ENCODE measurements around the gene WDR20.
"Not testable (repeated sequence)": the region's sequence is repeated elsewhere in the genome, so short reads cannot be mapped to it uniquely, and the experiment has no call there.

The WDR20 gene

DNA sequence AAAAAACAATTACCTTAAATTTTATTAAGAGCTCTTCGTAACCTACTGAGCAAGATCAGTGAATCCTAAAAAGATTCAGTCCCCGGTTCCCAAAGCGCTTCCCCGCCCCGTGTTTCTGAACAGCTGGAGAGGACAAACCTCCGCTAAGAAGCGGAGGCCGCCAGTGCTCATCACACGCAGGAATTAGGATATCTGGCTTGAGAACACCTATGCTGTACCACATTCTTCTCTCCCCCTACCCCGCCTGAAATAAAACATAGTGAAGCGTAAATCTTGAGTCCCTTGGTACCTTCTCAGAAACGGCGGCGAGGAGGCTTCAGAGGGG, 774 bp upstream of the WDR20 start:
- peaks cover 1 to 29% (median 19%) of the 10 kb centered on the region in 11 experiments; a peak in 20 of 22 replicates for H3K36me3 ChIP-seq
- peak overlapping the region in 10 of 11 experiments; percentile 86 to 94 (median 90); a peak in 21 of 22 replicates for H3K27ac ChIP-seq
- no peaks in the 10 kb centered on the region for H3K9me3 ChIP-seq (replicated peaks in 1 of 11)
- peaks cover 16 to 39% (median 33%) of the 10 kb centered on the region in 11 experiments; a peak in 18 of 22 replicates for H4K20me1 ChIP-seq
- H3K4me3 ChIP-seq, result peak overlapping the region; percentile 91 to 99 (median 96)
- H3K4me1 ChIP-seq, result peaks cover 8 to 34% (median 27%) of the 10 kb centered on the region in 10 experiments
- peak overlapping the region; percentile 70 to 87 (median 79) for H3K4me2 ChIP-seq
- peak overlapping the region; percentile 93 to 98 (median 95) for H3K9ac ChIP-seq
- no peak for TF ChIP-seq Cebpa-rat (IDR thresholded peaks at IDR 0.05)
- H3K27me3 ChIP-seq, result no peaks in the 10 kb centered on the region

GRCh38 chr14:102140027-102140749, 491 bp downstream of the WDR20 start:
- Histone ChIP-seq H3K9ac (peak overlapping the region; percentile 93 to 98 (median 95)), H3K4me1 (peaks cover 8 to 34% (median 27%) of the 10 kb centered on the region in 10 experiments), H3K4me3 (peak overlapping the region; percentile 91 to 99 (median 96)), H3K27me3 (no peaks in the 10 kb centered on the region), H3K27ac (peak overlapping the region; percentile 86 to 94 (median 90)), H3K4me2 (peak overlapping the region; percentile 87 to 96 (median 89)), H4K20me1 (peaks cover 27 to 52% (median 46%) of the 10 kb centered on the region in 11 experiments; a peak in 20 of 22 replicates), H3K9me3 (replicated peaks in 1 of 11) (no peaks in the 10 kb centered on the region), H3K36me3 (peaks cover 8 to 31% (median 24%) of the 10 kb centered on the region in 11 experiments; a peak in 19 of 22 replicates)
- TF ChIP-seq Cebpa-rat (IDR thresholded peaks at IDR 0.05), result no peak

- Histone ChIP-seq H3K27ac (peak overlapping the region; percentile 86 to 94 (median 90)), H3K4me3 (peak overlapping the region; percentile 91 to 99 (median 96)), H3K4me2 (peak overlapping the region; percentile 87 to 96 (median 89)), H3K9ac (peak overlapping the region; percentile 93 to 98 (median 95)), H3K27me3 (no peaks in the 10 kb centered on the region), H4K20me1 (peaks cover 32 to 57% (median 52%) of the 10 kb centered on the region in 11 experiments; a peak in 21 of 22 replicates), H3K4me1 (peaks cover 8 to 34% (median 27%) of the 10 kb centered on the region in 10 experiments), H3K36me3 (peaks cover 8 to 37% (median 29%) of the 10 kb centered on the region in 11 experiments; a peak in 20 of 22 replicates), H3K9me3 (replicated peaks in 1 of 11) (no peaks in the 10 kb centered on the region)
- no peak for TF ChIP-seq Cebpa-rat (IDR thresholded peaks at IDR 0.05)
Measured at GRCh38 chr14:102140750-102141145, 1.1 kb downstream of the WDR20 start.

GRCh38 chr14:102141797-102142196, 2.1 kb downstream of the WDR20 start:
- H3K4me2 ChIP-seq, result peak overlapping the region in 10 of 11 experiments; percentile 87 to 95 (median 88); a peak in 15 of 22 replicates
- no peaks in the 10 kb centered on the region for H3K9me3 ChIP-seq (replicated peaks in 1 of 11)
- peaks cover 42 to 68% (median 62%) of the 10 kb centered on the region in 11 experiments; a peak in 21 of 22 replicates for H4K20me1 ChIP-seq
- peaks cover 8 to 47% (median 38%) of the 10 kb centered on the region in 11 experiments; a peak in 21 of 22 replicates for H3K36me3 ChIP-seq
- peak overlapping the region in 3 of 11 experiments; percentile 95 to 97 (median 96); a peak in 4 of 22 replicates for H3K9ac ChIP-seq
- no peak for TF ChIP-seq Cebpa-rat (IDR thresholded peaks at IDR 0.05)
- H3K27ac ChIP-seq, result no peak overlapping the region
- H3K27me3 ChIP-seq, result no peaks in the 10 kb centered on the region
- peak overlapping the region in 4 of 10 experiments; percentile 91 to 99 (median 97); a peak in 6 of 20 replicates for H3K4me3 ChIP-seq
- H3K4me1 ChIP-seq, result peaks cover 8 to 34% (median 27%) of the 10 kb centered on the region in 10 experiments

- H4K20me1 ChIP-seq, result peaks cover 71 to 99% (median 93%) of the 10 kb centered on the region in 11 experiments; a peak in 21 of 22 replicates
- peaks cover 14 to 63% (median 49%) of the 10 kb centered on the region in 11 experiments; a peak in 21 of 22 replicates for H3K36me3 ChIP-seq
- H3K27me3 ChIP-seq, result no peaks in the 10 kb centered on the region
- peaks cover 8 to 25% (median 20%) of the 10 kb centered on the region in 10 experiments for H3K4me1 ChIP-seq
- H3K4me2 ChIP-seq, result no peak overlapping the region; a peak in 1 of 22 replicates
- H3K4me3 ChIP-seq, result no peak overlapping the region
- TF ChIP-seq Cebpa-rat (IDR thresholded peaks at IDR 0.05), result no peak
- no peak overlapping the region for H3K27ac ChIP-seq
- no peak overlapping the region for H3K9ac ChIP-seq
- no peaks in the 10 kb centered on the region for H3K9me3 ChIP-seq (replicated peaks in 1 of 11)
Measured at GRCh38 chr14:102144914-102145313, 5.2 kb downstream of the WDR20 start.

- Histone ChIP-seq H3K9me3 (replicated peaks in 1 of 11) (no peaks in the 10 kb centered on the region), H3K27ac (no peak overlapping the region), H4K20me1 (peaks cover 75 to 100% (median 97%) of the 10 kb centered on the region in 11 experiments; a peak in 21 of 22 replicates), H3K9ac (no peak overlapping the region), H3K4me2 (no peak overlapping the region), H3K4me1 (peaks cover 8 to 25% (median 20%) of the 10 kb centered on the region in 10 experiments), H3K4me3 (no peak overlapping the region), H3K36me3 (peaks cover 14 to 63% (median 52%) of the 10 kb centered on the region in 11 experiments; a peak in 21 of 22 replicates), H3K27me3 (no peaks in the 10 kb centered on the region)
- no peak for TF ChIP-seq Cebpa-rat (IDR thresholded peaks at IDR 0.05)
Measured at GRCh38 chr14:102145395-102145794, 5.7 kb downstream of the WDR20 start.

- TF ChIP-seq Cebpa-rat (IDR thresholded peaks at IDR 0.05), result no peak
- Histone ChIP-seq H3K9me3 (replicated peaks in 1 of 11) (no peaks in the 10 kb centered on the region), H3K9ac (no peak overlapping the region), H3K4me1 (peaks cover 4 to 17% (median 12%) of the 10 kb centered on the region in 10 experiments), H3K27me3 (no peaks in the 10 kb centered on the region), H4K20me1 (peaks cover 75 to 100% (median 97%) of the 10 kb centered on the region in 11 experiments; a peak in 21 of 22 replicates), H3K36me3 (peaks cover 21 to 72% (median 63%) of the 10 kb centered on the region in 11 experiments), H3K27ac (no peak overlapping the region), H3K4me3 (no peak overlapping the region), H3K4me2 (no peak overlapping the region)
Measured at GRCh38 chr14:102146423-102146822, 6.7 kb downstream of the WDR20 start.

DNA sequence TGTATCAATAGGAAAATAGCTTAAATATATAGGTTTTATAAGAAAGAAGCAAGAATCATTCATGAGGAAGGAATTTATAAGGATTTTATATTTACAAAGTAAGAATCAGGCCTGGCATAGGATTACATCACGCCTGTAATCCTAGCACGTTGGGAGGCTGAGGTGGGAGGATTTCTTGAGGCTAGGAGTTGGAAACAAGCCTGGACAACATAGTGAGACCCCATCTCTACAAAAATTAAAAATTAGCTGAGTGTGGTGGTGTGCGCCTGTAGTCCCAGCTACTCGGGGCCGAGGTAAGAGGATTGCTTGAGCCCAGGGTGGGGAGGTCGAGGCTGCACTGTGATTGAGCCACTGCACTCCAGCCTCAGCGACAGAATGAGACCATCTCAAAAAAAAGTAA, 10.4 kb downstream of the WDR20 start:
- Histone ChIP-seq H3K27me3 (no peaks in the 10 kb centered on the region), H3K27ac (no peak overlapping the region), H4K20me1 (peaks cover 80 to 100% (median 99%) of the 10 kb centered on the region in 11 experiments), H3K4me1 (peaks cover 0 to 7% (median 0%) of the 10 kb centered on the region in 10 experiments; a peak in 3 of 20 replicates), H3K9ac (no peak overlapping the region), H3K9me3 (replicated peaks in 1 of 11) (peaks cover 0 to 6% (median 0%) of the 10 kb centered on the region in 11 experiments; a peak in 2 of 22 replicates), H3K4me2 (no peak overlapping the region), H3K4me3 (no peak overlapping the region), H3K36me3 (peaks cover 34 to 80% (median 54%) of the 10 kb centered on the region in 11 experiments)
- no peak for TF ChIP-seq Cebpa-rat (IDR thresholded peaks at IDR 0.05)

- peaks cover 0 to 6% (median 0%) of the 10 kb centered on the region in 11 experiments; a peak in 2 of 22 replicates for H3K9me3 ChIP-seq (replicated peaks in 1 of 11)
- H3K9ac ChIP-seq, result no peak overlapping the region
- H3K36me3 ChIP-seq, result peaks cover 34 to 74% (median 49%) of the 10 kb centered on the region in 11 experiments
- H3K27me3 ChIP-seq, result no peaks in the 10 kb centered on the region
- no peak overlapping the region for H3K4me3 ChIP-seq
- H3K4me1 ChIP-seq, result peaks cover 0 to 14% (median 0%) of the 10 kb centered on the region in 10 experiments; a peak in 3 of 20 replicates
- no peak overlapping the region for H3K27ac ChIP-seq
- peaks cover 81 to 100% (median 99%) of the 10 kb centered on the region in 11 experiments for H4K20me1 ChIP-seq
- H3K4me2 ChIP-seq, result no peak overlapping the region
- no peak for TF ChIP-seq Cebpa-rat (IDR thresholded peaks at IDR 0.05)
Measured at GRCh38 chr14:102150744-102151143, 11.0 kb downstream of the WDR20 start.

- H3K9ac ChIP-seq; H3K4me2 ChIP-seq; H3K27me3 ChIP-seq; H3K4me3 ChIP-seq; H3K27ac ChIP-seq; H3K9me3 ChIP-seq (replicated peaks in 1 of 11): not testable (repeated sequence)
- Histone ChIP-seq H3K4me1 (peaks cover 0 to 15% (median 0%) of the 10 kb centered on the region in 10 experiments; a peak in 3 of 20 replicates), H4K20me1 (peaks cover 79 to 100% (median 99%) of the 10 kb centered on the region in 11 experiments), H3K36me3 (peaks cover 34 to 74% (median 46%) of the 10 kb centered on the region in 11 experiments)
Measured at GRCh38 chr14:102151411-102151810, 11.7 kb downstream of the WDR20 start.

Data from BLaER1 treated with 17β-estradiol and CSF1 and Interleukin-3, amounts not matched to agents 10 nM and 100 nM (cell line).